Measurements from ENCODE around the gene KRT78.

KRT78 gene

DNA sequence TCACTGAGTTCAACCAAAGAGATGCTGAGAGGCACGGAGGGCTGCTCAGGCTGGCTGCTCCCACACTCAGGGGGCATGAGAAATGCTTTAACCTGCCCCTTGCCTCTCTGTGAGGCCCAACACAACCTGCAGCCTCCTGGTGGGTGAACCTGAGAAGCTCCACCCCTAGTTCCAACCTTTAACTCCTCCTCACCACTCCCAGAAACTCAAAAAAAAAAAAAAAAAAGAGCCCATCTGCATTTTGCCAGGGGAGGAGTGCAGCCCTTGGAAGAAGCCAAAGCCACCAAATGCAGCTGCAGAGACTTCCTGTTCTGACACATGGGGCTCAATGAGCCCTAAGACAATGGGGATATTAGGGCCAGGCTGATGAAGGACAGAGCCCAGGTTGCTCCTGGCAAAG, 43.8 kb downstream of the KRT78 start:
- TF ChIP-seq, protein P1, sequence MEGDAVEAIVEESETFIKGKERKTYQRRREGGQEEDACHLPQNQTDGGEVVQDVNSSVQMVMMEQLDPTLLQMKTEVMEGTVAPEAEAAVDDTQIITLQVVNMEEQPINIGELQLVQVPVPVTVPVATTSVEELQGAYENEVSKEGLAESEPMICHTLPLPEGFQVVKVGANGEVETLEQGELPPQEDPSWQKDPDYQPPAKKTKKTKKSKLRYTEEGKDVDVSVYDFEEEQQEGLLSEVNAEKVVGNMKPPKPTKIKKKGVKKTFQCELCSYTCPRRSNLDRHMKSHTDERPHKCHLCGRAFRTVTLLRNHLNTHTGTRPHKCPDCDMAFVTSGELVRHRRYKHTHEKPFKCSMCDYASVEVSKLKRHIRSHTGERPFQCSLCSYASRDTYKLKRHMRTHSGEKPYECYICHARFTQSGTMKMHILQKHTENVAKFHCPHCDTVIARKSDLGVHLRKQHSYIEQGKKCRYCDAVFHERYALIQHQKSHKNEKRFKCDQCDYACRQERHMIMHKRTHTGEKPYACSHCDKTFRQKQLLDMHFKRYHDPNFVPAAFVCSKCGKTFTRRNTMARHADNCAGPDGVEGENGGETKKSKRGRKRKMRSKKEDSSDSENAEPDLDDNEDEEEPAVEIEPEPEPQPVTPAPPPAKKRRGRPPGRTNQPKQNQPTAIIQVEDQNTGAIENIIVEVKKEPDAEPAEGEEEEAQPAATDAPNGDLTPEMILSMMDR (conservative IDR thresholded peaks at IDR 0.05), result no peak
- no peak overlapping the region for H3K27ac ChIP-seq

DNA sequence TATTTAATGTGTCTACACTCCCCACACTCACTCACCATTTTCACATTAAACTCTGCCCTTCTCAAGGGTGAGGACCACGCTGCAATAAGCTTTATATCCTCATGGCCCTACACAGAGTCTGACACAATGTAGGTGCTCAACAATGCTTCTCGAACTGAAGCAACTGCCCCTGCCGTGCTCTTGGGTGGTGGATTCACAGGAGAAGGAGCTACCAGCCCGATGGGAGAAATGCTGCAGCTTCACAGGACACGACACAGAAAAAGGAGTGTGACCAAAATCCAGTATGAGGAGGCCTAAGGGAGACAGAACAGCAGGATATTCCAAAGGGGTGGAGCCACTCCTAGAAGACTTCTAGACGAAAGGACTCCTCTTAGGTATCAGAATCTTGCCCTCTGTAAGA, 46.4 kb downstream of the KRT78 start:
- H3K27ac ChIP-seq, result no peak overlapping the region
- TF ChIP-seq, protein P1 (conservative IDR thresholded peaks at IDR 0.05), result no peak

DNA sequence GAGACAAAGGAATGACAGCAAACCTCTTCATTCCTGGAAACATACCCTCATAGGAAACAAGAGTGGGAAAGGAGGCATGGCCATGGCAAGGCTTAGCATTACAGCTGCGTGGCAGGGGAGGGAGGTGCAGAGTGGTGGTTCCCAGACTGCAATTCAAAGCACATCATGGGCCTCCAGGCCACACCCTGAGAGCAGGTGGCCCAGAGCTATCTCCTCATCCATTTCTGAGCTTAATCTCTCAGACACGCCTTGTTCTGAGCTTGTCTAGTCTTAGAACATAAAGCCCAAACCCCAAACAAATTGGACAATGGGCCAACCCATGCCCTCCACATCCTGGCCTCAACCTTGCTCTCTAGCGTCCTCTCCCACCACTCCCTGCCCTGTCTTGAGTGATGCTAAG, 47.0 kb downstream of the KRT78 start:
- TF ChIP-seq, protein P1 (conservative IDR thresholded peaks at IDR 0.05), result no peak
- H3K27ac ChIP-seq, result peak overlapping the region; percentile 69; the same call in 1 of the 2 replicates

DNA sequence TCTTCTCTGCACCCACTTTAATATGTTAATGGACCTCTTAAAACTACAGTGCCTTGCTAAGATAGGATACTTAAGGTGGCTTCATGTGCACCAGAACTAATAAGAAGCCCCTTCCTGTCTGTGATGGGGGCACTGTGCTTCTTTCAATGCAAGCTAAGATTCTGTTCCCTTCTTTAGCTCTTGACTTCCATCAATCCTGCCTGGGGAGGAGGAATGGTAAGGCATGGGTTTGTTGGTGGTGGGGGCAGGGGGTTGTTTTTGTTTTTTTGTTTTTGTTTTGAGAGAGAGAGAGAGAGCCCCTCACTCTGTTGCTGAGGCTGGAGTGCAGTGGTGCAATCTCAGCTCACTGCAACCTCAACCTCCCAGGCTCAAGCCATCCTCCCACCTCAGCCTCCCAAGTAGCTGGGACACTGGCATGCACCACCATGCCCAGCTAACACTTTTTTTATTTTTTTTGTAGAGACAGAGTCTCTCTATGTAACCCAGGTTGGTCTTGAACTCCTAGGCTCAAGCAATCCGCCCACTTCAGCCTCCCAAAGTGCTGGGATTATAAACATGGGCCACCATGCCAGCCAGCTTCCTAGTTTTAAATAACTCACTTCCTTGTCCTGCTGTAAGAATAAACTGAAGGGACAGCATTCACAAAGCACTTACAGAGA, 48.4 kb downstream of the KRT78 start:
- TF ChIP-seq, protein P1 (conservative IDR thresholded peaks at IDR 0.05), result no peak
- H3K27ac ChIP-seq, result peak overlapping the region; percentile 69

DNA sequence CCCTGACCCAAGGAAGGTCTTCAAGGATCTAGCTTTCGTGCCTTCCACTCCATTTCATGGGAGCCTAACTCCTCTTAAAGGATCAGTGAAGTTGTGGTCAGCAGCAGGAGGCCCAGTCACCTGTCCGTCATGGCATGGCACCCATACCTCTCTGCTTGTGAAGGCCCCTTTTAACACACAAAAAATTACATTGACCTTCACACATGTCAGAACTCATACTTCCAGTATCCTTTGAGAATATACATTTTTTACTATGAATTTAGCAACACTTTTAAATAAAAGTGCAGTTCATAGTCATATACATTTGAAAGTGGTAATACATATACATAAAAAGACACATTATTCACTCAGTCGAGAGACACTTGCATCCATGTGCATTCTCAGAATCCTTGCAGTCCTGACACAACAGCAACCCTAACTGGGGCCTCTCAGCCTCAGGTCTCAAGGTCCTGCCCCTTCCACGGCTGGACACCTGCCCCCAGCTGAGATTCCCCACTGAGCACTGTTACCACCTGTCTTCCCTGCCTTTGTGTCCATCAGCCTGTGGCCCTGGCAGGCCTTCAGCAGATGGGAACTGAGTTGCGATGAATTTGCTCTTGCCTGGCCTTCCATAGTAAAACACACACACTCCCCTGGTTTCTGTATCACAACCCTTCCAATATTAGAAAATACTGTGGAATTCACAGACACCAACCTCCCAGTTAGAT, 49.1 kb downstream of the KRT78 start:
- H3K27ac ChIP-seq, result peak overlapping the region; percentile 69; the same call in 1 of the 2 replicates
- TF ChIP-seq, protein P1 (conservative IDR thresholded peaks at IDR 0.05), result no peak

DNA sequence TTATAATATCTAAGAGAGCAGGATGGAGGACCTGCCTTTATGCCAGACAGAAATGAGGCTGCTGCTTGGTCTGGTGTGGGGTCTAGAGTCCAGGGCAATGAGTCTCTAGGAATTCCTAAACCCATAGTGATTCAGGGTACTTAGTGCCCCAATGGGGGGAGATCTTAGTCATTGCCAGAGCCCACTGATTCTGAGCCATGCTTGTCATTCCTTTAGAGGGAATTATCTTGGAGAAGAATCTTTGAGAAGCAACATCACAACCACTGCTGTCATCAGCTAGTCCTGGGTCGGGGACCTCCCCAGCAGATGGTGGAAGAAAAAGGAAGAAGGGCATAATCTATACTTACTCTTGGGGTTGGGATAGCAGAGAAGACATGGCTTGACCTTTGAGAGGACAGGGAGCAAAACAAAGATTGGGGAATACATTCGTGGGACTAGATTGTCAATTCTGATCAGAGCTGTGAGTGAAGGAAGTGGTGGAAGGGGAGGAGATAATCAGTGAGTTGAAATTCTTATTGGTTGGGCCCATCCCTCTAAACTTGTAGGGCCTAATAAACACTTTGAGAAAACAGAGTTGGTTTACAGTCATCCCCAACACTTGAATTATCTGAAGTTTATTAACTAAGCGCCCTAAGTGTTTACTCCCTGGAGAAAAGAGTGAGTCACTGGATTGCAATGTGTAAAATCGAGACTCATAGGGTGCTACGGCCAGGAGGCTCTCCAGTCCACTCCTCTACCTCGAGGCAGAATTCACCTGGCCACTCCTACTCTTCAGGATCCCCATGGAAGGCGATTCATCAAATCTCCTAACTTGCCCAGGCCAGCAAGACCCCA, 49.9 kb downstream of the KRT78 start:
- no peak overlapping the region for H3K27ac ChIP-seq
- TF ChIP-seq, protein P1 (conservative IDR thresholded peaks at IDR 0.05), result no peak
